ENCODE data around the gene TP53RK.
"Not testable (repeated sequence)": the region's sequence is repeated elsewhere in the genome, so short reads cannot be mapped to it uniquely, and the experiment has no call there.

DNA sequence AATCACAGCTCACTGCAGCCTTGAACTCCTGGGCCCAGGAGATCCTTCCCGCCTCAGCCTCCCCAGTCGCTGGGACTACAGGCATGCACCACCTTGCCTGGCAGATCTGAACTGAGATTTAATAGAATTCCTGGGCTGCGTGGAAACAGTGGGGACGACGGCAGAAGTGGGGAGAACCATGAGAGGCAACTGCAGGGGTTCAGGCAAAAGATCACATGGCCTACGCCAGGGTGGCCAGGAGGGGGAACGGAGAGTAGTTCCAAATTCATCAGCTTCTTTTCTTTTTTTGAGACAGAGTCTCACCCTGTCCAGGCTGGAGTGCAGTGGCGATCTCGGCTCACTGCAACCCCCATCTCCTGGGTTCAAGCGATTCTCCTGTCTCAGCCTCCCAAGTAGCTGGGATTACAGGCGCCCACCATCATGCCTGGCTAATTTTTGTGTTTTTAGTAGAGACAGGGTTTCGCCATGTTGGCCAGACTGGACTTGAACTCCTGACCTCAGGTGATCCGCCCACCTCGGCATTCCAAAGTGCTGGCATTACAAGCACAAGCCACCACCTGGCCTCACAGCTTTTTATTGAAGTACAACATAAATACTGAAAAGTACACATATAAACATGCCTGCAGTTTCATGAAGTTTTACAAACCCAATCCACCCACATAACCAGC is 12.5 kb downstream of the TP53RK start:
- TF ChIP-seq, protein P1, sequence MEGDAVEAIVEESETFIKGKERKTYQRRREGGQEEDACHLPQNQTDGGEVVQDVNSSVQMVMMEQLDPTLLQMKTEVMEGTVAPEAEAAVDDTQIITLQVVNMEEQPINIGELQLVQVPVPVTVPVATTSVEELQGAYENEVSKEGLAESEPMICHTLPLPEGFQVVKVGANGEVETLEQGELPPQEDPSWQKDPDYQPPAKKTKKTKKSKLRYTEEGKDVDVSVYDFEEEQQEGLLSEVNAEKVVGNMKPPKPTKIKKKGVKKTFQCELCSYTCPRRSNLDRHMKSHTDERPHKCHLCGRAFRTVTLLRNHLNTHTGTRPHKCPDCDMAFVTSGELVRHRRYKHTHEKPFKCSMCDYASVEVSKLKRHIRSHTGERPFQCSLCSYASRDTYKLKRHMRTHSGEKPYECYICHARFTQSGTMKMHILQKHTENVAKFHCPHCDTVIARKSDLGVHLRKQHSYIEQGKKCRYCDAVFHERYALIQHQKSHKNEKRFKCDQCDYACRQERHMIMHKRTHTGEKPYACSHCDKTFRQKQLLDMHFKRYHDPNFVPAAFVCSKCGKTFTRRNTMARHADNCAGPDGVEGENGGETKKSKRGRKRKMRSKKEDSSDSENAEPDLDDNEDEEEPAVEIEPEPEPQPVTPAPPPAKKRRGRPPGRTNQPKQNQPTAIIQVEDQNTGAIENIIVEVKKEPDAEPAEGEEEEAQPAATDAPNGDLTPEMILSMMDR (IDR thresholded peaks at IDR 0.05) = not testable (repeated sequence)
- TF ChIP-seq CREB1, ZNF232, JAZF1, NFE2L1 (CRISPR knock-in tag; IDR thresholded peaks at IDR 0.05): not testable (repeated sequence)
- TF ChIP-seq, protein P2, sequence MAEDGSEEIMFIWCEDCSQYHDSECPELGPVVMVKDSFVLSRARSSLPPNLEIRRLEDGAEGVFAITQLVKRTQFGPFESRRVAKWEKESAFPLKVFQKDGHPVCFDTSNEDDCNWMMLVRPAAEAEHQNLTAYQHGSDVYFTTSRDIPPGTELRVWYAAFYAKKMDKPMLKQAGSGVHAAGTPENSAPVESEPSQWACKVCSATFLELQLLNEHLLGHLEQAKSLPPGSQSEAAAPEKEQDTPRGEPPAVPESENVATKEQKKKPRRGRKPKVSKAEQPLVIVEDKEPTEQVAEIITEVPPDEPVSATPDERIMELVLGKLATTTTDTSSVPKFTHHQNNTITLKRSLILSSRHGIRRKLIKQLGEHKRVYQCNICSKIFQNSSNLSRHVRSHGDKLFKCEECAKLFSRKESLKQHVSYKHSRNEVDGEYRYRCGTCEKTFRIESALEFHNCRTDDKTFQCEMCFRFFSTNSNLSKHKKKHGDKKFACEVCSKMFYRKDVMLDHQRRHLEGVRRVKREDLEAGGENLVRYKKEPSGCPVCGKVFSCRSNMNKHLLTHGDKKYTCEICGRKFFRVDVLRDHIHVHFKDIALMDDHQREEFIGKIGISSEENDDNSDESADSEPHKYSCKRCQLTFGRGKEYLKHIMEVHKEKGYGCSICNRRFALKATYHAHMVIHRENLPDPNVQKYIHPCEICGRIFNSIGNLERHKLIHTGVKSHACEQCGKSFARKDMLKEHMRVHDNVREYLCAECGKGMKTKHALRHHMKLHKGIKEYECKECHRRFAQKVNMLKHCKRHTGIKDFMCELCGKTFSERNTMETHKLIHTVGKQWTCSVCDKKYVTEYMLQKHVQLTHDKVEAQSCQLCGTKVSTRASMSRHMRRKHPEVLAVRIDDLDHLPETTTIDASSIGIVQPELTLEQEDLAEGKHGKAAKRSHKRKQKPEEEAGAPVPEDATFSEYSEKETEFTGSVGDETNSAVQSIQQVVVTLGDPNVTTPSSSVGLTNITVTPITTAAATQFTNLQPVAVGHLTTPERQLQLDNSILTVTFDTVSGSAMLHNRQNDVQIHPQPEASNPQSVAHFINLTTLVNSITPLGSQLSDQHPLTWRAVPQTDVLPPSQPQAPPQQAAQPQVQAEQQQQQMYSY (CRISPR knock-in tag; IDR thresholded peaks at IDR 0.05) = not testable (repeated sequence)
- TF ChIP-seq, protein P3, sequence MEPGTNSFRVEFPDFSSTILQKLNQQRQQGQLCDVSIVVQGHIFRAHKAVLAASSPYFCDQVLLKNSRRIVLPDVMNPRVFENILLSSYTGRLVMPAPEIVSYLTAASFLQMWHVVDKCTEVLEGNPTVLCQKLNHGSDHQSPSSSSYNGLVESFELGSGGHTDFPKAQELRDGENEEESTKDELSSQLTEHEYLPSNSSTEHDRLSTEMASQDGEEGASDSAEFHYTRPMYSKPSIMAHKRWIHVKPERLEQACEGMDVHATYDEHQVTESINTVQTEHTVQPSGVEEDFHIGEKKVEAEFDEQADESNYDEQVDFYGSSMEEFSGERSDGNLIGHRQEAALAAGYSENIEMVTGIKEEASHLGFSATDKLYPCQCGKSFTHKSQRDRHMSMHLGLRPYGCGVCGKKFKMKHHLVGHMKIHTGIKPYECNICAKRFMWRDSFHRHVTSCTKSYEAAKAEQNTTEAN (CRISPR knock-in tag; IDR thresholded peaks at IDR 0.05) = not testable (repeated sequence)
- TF ChIP-seq, protein P4, sequence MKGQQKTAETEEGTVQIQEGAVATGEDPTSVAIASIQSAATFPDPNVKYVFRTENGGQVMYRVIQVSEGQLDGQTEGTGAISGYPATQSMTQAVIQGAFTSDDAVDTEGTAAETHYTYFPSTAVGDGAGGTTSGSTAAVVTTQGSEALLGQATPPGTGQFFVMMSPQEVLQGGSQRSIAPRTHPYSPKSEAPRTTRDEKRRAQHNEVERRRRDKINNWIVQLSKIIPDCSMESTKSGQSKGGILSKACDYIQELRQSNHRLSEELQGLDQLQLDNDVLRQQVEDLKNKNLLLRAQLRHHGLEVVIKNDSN (CRISPR knock-in tag; IDR thresholded peaks at IDR 0.05) = not testable (repeated sequence)
- TF ChIP-seq, protein P5, sequence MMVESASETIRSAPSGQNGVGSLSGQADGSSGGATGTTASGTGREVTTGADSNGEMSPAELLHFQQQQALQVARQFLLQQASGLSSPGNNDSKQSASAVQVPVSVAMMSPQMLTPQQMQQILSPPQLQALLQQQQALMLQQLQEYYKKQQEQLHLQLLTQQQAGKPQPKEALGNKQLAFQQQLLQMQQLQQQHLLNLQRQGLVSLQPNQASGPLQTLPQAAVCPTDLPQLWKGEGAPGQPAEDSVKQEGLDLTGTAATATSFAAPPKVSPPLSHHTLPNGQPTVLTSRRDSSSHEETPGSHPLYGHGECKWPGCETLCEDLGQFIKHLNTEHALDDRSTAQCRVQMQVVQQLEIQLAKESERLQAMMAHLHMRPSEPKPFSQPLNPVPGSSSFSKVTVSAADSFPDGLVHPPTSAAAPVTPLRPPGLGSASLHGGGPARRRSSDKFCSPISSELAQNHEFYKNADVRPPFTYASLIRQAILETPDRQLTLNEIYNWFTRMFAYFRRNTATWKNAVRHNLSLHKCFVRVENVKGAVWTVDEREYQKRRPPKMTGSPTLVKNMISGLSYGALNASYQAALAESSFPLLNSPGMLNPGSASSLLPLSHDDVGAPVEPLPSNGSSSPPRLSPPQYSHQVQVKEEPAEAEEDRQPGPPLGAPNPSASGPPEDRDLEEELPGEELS (CRISPR knock-in tag; IDR thresholded peaks at IDR 0.05) = not testable (repeated sequence)
